Measurements from ENCODE around the gene HERC2. TPM values are rescaled to one million over a fixed set of nuclear protein-coding genes. Genes with fewer than 3 reads are reported as not detected.

HERC2 gene
- total and polyA plus RNA-seq, 9 of the 15 experiments (the other 6 are each of a cell fraction or from before 2014, with no cell fraction given): 10.6 to 84.0 (median 42.6) TPM

DNA sequence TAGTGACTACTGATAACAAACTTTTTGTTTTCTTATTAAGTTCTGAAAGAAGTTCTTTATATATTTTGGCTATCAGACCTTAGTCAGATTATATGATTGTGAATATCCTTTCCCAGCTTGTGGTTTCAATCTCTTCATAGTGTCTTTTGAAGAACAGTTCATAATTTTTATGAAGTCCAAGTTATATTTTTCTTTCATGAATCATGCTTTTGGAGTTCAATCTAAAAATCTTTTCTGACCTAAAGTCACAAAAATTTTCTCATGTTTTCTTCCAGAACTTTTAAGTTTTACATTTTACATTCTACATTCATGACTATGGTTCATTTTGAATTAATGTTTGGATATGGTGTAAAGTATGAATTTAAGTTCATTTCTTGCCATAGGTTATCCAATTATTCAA, 188.7 kb downstream of the HERC2 start:
- DNase-seq (ENCODE audit: extremely low read depth in 1 of 4, low spot score in 3 of 4): no peak
- no peak overlapping the region for H3K4me3 ChIP-seq
- POLR2A ChIA-PET: no interaction called here
- TF ChIP-seq TEAD4 (IDR thresholded peaks at IDR 0.05; ENCODE audit: low read length) (no peak), TEAD4 (CRISPR knock-in tag; IDR thresholded peaks at IDR 0.05; ENCODE audit: borderline replicate concordance) (no peak), ZNF717 (CRISPR knock-in tag; IDR thresholded peaks at IDR 0.05) (no peak), ZNF124 (CRISPR knock-in tag; IDR thresholded peaks at IDR 0.05) (no peak), NFYB (IDR thresholded peaks at IDR 0.05; ENCODE audit: extremely low read depth, insufficient read length) (no peak), HNRNPH1 (optimal IDR thresholded peaks at IDR 0.05; ENCODE audit: low read depth, low read length) (no peak), ZNF707 (CRISPR knock-in tag; conservative IDR thresholded peaks at IDR 0.05) (no peak), ZNF282 (CRISPR knock-in tag; IDR thresholded peaks at IDR 0.05) (no peak), XRCC4 (IDR thresholded peaks at IDR 0.05; ENCODE audit: extremely low read depth, insufficient read depth, insufficient read length) (no peak), ZNF699 (CRISPR knock-in tag; IDR thresholded peaks at IDR 0.05; ENCODE audit: insufficient replicate concordance) (no peak)
- TF ChIP-seq, protein P1, sequence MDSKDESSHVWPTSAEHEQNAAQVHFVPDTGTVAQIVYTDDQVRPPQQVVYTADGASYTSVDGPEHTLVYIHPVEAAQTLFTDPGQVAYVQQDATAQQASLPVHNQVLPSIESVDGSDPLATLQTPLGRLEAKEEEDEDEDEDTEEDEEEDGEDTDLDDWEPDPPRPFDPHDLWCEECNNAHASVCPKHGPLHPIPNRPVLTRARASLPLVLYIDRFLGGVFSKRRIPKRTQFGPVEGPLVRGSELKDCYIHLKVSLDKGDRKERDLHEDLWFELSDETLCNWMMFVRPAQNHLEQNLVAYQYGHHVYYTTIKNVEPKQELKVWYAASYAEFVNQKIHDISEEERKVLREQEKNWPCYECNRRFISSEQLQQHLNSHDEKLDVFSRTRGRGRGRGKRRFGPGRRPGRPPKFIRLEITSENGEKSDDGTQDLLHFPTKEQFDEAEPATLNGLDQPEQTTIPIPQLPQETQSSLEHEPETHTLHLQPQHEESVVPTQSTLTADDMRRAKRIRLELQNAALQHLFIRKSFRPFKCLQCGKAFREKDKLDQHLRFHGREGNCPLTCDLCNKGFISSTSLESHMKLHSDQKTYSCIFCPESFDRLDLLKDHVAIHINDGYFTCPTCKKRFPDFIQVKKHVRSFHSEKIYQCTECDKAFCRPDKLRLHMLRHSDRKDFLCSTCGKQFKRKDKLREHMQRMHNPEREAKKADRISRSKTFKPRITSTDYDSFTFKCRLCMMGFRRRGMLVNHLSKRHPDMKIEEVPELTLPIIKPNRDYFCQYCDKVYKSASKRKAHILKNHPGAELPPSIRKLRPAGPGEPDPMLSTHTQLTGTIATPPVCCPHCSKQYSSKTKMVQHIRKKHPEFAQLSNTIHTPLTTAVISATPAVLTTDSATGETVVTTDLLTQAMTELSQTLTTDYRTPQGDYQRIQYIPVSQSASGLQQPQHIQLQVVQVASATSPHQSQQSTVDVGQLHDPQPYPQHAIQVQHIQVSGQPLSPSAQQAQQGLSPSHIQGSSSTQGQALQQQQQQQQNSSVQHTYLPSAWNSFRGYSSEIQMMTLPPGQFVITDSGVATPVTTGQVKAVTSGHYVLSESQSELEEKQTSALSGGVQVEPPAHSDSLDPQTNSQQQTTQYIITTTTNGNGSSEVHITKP (IDR thresholded peaks at IDR 0.05; ENCODE audit: partially characterized antibody): no peak
- no peak overlapping the region for H3K27ac ChIP-seq (ENCODE audit: extremely low read depth, low read depth, low read length)
- H4K20me1 ChIP-seq (replicated peaks; ENCODE audit: control insufficient read depth, insufficient read depth, low read length): no peaks in the 10 kb centered on the region; the same call in 1 of the 2 replicates
- no TSS peak for BruUV-seq (replicated peaks)
- no peak overlapping the region for H3K4me2 ChIP-seq (ENCODE audit: insufficient read depth, low read length)
- no peaks in the 10 kb centered on the region for H3K9me1 ChIP-seq (ENCODE audit: control insufficient read depth, insufficient read depth, low read length)
- CTCF ChIA-PET (ENCODE audit: low intra/inter-chr PET ratio): no interaction called here
- no peaks in the 10 kb centered on the region; the same call in 2 of the 3 replicates for H3K79me2 ChIP-seq (ENCODE audit: control insufficient read depth, insufficient read depth, low read length)
- no peak for ATAC-seq
- no peaks in the 10 kb centered on the region for H3K27me3 ChIP-seq (ENCODE audit: control insufficient read depth in 2 of 2, insufficient read depth in 2 of 2, low read length in 2 of 2)
- no peak overlapping the region for H2AFZ ChIP-seq (ENCODE audit: low read depth, low read length)
- intact Hi-C loops (cut with micrococcal nuclease): no loop called here
- peaks cover 73% of the 10 kb centered on the region for H3K36me3 ChIP-seq (ENCODE audit: control insufficient read depth, insufficient read depth, low read length)
- H3K9me3 ChIP-seq (replicated peaks; ENCODE audit: control insufficient read depth, insufficient read depth, low read depth, low read length): no peaks in the 10 kb centered on the region
- peak; percentile 51 for FAIRE-seq
- H3K9ac ChIP-seq (ENCODE audit: insufficient read depth in 1 of 2, low read depth in 2 of 2, low read length in 2 of 2): no peak overlapping the region
- H3K4me1 ChIP-seq (replicated peaks in 1 of 2; ENCODE audit: control insufficient read depth in 2 of 2, insufficient read depth in 2 of 2, low read length in 2 of 2): no peaks in the 10 kb centered on the region
- in situ Hi-C loops (cut with MboI): no loop called here
